GM19438 (cell line): ENCODE data around the gene SP3.

Source experiments
- ATAC-seq: cut with Tn5 transposase; IDR thresholded peaks from one replicate; pipeline ENCODE4 v1.9.1; 2021; ENCODE audit warnings: low read depth; ENCODE audit not compliant: unreplicated experiment

SP3 gene

DNA sequence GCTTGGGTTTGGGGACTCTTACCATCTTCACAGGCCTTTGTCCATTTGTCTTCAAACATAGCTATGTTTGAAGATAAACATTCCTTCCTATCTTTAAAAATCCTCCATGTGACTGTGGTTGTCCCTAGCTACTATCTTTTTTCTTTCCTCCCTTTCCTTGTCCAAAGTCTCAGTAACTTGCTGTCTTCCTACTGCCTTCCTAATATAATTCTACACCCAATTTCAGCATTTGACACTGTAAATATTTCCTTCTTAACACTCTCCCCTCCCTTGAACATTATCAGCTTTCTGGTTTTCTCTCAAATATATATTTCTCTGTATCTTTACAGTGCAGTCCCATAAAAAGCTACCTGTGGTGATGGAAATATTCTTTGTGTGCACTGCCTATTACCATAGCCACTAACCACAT, 5.3 kb upstream of the SP3 start:
- no peak for ATAC-seq

DNA sequence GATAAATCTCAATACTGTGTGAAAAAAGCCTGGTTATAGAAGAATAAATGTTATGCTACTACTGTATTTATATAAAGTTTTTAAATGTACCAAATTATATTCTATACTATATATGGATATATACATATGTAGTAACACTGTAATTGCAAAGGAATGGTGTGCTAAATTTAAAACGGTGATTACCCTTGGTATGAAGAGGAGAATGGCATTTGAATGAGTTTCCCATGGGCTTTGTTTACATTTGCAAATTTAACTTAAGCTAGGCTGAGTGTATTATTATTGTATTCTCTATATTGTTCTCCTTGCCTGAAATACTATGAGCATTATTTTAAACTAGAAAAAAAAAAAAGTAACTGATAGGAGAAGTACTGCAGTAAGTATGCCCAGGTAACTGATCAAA, 4.7 kb upstream of the SP3 start:
- ATAC-seq: no peak

DNA sequence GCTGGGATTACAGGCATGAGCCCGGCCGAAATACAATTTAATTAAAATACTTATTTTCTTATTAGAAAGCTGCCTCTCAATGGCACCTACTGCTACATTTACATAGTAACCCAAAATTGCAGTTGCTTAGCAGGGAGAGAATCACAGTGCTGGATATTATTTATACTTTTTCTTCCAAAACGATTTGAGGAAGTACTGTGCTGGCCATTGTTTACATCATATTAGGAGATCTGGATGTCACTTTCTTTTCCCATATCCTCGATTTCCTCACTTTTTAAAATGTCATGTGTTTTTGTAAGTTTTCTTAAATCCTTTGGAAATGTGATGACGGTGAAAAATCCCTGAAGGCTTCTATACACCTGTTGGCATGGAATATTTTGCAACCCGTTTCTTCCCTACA, 3.4 kb upstream of the SP3 start:
- no peak for ATAC-seq

DNA sequence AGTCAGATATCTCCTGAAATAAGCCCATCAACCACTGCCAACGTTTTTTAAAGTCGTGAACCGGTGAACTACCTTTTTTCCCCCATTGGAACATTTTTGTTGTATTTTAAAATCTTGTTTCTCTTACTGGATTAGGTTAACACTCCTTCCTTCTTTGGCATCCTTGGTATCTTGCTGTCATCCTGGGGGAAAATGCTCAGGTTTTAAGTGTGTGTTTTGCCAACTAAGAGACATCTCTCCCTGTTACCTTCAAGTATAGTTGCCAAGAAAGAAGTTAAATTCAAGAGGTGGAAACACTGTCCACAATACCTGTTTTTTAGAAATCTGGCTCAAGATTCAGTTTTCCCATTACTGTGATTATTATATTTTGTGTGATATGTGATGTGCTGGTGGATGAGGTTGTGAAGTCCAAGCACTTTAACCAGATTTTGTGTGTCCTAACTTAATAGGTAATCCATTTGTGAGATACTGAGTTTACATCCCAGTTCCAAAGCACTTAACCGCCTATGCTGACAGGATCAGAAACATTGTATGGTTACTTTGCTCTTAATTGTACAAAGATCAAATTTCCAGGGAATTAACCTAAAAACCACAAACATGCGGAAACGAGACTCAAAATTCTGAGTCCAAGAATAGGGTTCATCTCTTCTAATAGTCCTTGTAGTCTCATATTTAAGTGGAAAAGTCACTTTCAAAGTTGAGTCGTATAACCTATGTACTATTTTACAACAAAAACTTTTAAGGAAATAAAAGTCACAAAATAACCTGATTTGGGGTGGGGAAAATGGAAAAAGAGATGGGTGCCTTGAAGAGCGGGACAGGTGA, 1.3 kb upstream of the SP3 start:
- ATAC-seq: no peak

DNA sequence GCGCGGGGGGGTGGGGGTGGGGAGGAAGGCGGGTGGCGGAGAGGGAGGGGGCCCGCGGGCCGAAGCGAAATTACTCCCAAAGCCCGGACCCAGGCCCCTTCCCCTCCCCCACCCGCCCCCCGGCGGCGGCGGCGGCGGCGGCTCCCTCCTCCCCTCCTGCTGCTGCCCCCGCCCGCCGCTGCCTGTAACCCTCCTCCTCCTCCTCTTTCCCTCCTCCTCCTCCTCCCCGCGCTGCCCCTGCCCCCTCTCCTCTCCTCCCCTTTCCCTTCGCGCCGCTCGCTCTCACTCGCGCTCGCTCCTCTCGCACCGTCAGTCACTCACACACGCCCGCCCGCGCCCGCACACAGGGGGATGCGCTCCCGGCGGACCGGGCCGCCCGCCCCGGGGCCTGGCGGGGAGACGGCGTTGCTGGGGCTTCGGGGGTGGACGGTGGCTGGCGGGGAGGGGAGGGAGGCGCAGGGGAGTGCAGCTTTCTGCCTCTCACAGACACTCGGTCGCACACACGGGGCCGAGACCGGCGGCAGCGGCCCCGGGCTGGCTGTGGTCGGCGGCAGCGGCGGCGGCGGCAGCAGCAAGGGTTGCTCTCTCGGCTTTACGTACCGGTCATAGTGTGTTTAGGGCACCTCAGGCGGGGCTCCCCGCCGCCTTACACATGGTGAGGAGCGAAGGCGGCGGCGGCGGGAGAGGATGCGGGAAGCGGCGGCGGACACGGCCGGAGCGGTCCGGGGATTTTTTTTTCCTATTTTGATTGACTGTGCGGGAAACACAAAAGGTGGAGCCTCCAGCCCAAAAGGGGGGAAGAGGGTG, 405 bp downstream of the SP3 start:
- peak; percentile 29 for ATAC-seq

DNA sequence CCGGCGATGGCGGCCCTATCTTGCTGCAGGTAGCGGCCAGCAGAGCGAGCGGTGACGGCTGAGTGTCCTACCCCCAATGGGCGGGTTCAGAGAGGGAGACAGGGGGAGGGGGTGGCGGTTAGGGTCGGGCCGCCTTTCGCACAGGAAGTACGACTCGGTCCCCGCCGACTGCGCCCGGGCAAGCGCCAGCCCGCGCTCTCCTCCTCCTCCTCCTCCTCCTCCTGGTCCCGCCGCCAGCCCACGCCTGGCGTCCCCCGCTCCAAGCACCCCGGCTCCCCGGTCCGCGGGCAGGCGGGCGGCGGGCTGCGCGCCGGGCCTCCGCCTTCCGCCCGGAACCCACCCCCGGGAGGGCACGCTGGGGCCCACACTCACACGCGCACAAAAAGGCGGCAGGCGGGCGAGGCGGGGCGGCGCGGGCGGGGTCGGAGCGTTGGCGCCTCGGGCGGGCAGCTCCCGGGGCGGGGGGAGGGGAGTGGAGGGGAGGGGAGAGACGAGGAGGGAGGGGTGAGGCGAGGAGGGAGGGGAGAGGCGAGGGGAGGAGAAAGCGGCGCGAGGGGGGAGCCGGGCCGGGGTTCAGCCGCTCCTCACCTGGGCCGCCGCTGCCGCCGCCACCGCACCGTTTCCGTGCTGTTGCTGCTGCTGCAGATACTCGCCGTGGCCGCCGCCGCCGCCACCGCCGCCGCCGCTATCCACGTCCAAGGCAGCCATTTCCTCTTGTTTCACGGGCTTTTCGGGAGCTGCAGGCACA, 1.2 kb downstream of the SP3 start:
- ATAC-seq: peak; percentile 50

DNA sequence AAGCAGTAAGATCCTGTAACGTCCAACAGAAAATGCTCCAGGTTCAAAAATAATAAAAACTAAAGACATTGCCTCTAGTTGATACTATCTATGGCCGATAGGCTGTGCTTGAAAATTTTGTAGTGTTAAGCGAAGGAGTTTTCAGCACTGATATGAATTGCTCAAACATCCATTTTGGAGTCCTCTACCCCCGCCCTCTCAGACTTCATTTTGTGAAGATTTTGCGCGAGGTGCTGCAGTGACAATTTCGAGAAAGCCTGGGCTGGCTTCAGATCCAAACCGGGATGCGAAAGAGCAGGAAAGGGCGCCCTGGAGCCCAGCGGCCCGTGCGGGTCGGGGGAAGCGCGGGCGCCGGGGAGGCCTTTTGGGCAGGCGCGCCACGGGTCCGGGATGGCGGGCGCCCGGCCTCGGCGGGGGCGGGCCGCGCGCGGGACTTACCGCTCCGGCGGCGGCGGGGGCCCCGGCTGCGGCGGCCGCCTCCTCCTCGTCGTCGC, 1.8 kb downstream of the SP3 start:
- peak; percentile 15 for ATAC-seq

DNA sequence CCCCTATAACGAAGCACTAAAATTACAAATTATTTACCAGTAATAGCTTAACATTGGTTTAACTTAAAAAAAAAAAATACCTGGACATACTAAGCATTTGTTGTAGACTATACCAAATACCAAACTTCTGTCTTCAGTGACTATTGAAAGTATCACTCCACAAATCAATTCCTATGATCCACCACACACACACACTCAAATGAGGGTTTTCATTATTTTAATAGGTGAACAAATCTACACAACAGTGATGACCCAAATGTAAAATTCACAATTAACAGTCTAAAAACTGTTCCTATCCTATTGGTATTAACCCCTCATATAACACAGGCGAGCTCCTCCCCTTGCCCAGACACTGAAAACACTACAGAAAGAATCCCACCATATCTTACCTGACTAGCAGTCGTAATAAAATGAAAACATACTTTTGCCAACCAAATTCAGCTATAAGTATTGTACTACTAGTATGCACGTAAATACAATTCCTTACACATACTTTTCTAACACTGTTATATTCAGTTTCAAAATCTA, 2.5 kb downstream of the SP3 start:
- ATAC-seq: no peak

DNA sequence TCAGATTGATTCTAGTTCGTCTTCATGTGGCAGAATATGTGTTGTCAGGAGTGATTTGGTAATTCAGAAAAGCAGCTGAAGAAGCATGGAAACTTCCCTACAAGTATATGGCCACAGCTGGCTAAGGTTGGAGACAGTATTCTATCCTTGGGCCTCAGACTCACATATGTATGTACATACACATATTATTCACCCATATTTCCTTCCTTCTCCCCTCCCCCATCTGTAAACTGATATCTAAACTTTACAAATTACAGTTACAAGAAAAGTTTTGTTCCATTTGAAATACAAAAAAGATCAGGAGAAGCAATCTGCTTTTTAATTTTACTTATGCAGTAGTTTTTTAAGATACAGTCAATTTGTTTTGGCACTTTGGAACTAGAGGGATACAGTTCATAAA, 3.1 kb downstream of the SP3 start:
- ATAC-seq: no peak

DNA sequence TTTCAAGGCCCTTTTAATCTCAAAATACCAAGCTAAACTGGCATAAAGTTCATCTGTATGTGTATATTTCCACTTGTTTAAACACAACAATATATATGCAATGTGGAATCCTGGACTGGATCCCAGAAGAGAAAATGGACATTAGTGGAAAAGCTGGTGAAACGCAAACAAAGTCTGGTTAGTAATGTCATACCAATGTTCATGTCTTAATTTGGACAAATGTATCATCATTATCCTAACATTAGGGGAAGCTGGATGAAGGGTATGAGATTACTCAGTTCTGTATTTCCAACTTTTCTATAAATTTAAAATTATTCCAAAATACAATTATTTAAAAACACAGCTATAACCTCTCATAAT, 3.8 kb downstream of the SP3 start:
- no peak for ATAC-seq

DNA sequence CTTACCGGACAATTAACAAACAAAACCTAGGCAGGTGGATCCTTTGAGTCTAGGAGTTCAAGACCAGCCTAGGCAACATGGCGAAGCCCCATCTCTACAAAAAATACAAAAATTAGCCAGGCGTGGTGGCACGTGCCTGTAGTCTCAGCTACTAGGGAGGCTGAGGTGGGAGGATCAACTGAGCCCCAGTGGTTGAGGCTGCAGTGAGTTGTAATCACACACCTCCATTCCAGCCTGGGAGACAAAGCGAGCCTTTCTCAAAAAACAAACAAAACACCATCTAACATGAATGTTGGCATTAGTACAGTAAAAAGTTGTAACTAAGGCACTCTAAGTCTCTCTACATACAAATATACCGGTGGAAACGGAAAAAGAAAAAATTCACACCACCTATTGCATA, 5.3 kb downstream of the SP3 start:
- ATAC-seq: no peak

DNA sequence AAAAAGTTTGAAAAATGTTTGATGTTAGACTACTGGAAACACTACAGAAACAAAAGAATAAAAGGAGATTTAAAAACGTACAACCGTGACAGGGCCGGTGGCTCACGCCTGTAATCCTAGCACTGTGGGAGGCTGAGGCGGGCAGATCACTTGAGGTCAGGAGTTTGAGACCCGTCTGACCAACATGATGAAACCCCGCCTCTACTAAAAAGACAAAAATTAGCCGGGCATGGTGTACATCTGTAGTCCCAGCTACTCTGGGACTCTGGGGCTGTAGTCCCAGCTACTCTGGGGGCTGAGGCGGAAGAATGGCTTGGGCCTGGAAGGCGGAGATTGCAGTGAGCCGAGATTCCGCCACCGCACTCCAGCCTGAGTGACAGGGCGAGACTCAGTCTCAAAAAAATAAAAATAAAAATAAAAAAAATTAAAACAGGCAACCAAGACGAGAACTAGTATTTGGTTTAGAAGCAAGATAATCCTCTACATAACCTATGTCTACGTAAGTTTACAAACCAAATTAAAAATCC, 5.8 kb downstream of the SP3 start:
- no peak for ATAC-seq

DNA sequence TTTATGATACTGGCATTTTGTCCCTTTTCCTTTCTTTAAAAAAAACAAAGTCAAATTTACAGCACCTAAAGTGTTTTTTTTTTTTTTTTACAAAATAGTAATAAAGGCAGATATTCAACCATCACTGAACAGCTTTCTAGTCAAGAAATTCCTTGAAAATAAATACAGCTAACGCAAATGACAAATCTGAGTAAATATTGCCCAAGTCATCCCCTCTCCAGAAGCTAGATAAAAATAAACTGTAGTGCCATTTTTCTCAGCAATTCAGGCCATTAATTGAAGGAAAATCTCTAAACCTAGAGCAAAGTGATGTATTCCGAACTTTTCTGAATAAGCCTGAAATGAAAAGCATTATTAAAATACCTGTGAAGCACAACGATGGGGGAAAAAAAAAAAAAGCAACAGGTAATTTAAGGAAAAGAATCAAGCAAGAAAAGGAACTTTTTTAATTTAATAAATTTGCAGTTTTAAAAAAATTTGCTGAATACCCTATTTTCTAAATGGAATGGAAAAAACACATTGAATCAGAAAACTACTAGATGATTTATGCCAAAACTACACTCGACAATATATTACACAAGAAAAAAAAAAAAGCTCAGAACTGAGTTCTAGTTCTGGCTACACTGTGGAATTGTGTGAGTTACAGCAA, 6.9 kb downstream of the SP3 start:
- no peak for ATAC-seq

DNA sequence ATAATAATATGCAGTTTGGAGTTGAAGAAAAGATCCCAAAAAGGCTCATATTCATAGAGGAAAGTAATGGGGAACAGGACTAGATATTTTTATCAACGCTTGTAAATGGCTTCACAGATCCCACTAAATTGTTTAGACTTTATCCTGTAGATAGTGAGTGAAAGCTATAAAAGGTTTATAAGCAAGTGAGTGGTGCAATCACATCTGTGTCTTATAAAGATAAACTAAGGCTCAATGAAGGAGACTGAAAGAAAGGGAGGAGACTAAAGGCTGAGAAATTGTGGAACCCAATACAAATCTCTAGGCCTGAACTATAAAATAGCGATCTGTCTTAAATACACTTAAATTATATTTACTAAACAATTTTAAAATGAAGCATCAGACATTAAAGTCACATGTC, 7.7 kb downstream of the SP3 start:
- no peak for ATAC-seq

DNA sequence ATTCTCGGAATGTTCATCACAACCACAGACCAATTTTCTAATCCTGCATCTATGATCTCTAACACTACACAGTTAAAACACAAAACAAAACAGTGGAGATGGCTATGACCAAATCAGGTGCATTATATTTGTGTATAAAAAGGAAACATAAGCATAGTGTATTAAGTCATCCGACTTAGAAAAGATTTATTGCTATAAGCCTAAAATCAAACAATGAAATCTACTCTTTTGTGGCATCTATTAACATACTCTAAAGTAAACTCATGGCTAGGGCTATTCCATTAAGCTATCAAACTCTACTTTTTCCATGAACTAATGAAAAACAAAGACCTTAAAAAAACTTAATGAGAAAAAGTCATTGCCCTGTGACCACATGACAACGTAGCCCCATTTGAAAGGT, 8.7 kb downstream of the SP3 start:
- no peak for ATAC-seq

DNA sequence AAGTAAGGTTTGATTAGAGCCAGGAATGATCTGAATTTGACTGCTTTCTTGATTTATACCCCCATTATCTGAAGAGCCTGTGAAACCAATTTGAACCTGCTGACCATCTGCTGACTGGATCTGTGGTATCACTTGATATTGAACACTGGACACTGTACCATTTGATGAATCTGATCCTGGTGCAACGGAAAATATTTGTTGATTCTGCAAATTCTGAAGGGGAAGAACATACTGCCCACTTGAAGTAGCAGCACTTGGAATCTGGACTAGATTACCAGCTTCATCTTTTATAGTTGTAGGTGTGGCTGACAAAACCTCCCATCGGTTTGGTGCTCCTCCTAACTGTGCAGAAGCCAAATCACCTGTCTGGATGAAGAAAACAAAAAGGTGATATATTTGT, 9.3 kb downstream of the SP3 start:
- no peak for ATAC-seq

DNA sequence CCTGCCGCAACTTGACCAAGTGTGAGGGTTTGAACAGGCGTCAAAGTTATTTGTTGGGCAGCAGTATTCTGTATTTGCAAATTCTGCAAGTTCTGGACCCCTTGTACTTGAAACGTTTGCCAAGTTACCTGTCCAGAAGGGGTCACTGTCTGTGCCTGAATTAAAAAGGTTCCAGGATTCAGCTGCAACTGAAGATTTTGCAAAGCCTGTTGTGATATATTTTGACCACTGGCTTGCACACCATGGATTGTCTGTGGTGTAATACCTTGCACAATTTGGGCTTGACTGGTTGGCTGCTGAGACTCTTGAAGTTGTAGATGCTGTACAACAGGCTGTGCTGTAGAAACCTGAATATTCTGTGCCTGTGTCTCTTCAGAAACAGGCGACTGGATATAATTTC, 10.2 kb downstream of the SP3 start:
- ATAC-seq: no peak

DNA sequence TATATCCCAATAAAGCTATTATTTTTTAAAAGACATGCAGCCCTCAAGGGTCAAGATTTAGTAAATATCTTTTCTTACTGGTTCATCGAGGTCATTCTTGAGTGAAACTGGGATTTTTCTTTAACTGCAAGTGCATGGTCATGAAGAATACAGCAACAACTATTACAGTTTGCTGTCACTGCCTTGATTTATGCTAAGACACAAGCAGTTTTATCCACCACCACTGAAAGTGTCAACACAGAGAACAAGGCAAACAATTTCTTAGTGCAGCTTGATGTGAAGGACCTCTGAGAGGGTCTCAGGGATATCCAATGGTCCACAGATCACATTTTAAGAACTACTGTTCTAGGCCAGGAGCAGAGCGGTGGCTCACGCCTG, 12.1 kb downstream of the SP3 start:
- ATAC-seq: no peak

DNA sequence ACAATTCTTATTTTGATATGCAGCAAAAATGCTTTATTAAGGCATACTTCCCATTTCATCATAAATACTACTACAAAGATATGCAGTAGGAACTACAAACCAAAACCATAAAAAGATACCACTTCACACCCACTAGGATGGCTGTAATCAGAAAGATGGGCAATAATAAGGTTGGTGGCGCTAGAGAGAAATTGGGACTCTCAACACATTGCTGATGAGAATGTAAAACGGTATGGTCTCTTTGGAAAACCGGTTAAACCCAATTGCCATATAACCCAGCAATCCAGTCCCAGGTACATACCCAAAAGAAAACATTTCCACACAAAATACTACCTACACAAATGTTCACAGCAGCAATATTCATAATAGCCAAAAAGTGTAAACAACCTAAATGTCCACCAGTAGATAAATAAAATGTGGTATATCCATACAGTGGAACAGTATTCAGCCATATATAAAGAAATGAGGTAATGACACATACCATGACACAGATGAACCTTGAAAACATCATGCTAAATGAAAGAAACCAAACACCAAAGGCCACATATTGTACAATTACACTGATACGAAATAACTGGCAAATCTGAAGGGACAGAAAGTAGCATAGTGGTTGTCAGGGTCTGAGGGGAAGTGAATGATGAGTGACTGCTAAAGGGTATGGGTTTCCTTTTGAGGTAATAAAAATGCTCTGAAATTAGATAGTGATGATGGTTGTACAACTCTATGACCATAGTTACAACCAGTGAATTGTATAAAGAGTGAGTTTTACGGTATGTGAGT, 12.7 kb downstream of the SP3 start:
- ATAC-seq: no peak

DNA sequence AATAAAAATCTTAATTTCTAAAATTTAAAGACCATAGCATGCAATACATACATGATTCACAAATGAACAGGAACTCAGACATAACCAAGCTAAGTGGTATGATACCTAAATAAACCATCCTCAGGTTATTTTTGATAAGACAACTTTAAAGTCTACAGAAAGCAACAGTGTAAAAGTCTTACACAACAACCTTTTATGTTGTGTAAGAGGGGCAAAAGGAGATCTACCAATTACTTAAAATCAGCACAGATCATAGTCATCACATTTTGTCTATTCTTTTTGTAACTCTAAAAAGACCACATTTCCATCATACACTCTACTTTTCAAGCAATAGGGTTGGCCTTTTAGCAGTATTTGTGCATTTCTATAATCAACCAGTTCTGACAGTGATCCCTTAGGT, 16.3 kb downstream of the SP3 start:
- ATAC-seq: no peak
